ENCODE data around the gene MYO1D. TPM values are rescaled to one million over a fixed set of nuclear protein-coding genes. Genes with fewer than 3 reads are reported as not detected.

Gene MYO1D
- total and polyA plus RNA-seq, 4 donors: 22.0 to 75.8 (median 61.4) TPM

DNA sequence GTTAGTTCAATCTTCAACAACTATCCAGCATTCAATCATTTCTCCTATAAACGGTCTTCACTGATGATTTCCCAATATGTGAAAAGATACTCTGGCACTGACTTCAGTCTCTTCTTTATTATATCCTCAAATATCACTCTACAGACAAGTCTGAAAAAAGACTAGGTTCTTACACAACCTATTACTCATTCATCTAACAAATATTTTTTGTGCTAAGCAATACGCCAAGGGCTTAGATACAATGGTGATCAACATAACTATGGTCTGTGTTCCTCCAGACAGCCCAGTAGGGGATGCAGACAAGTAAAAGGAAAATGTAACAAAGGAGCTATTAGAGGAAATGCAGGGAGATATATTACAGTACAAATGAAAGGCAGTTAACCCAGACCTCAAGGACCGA is 63.9 kb downstream of the MYO1D start:
- Histone ChIP-seq H3K4me1 (ENCODE audit: control insufficient read depth in 5 of 5, insufficient read depth in 5 of 5, low read length in 5 of 5) (peaks cover 0 to 6% (median 0%) of the 10 kb centered on the region in 5 donors), H3K4me3 (no peak overlapping the region), H3K27me3 (ENCODE audit: control insufficient read depth in 3 of 3, insufficient read depth in 3 of 3, low read length in 2 of 3) (no peaks in the 10 kb centered on the region), H3K27ac (ENCODE audit: low read depth in 1 of 2, low read length in 1 of 2) (no peak overlapping the region), H3K36me3 (ENCODE audit: control insufficient read depth in 4 of 4, insufficient read depth in 4 of 4, low read length in 4 of 4) (no peaks in the 10 kb centered on the region), H3K9ac (ENCODE audit: insufficient read depth in 1 of 2, low read length in 2 of 2) (no peak overlapping the region), H3K9me3 (ENCODE audit: control insufficient read depth in 4 of 4, insufficient read depth in 3 of 4, low read length in 3 of 4) (no peaks in the 10 kb centered on the region)
- DNase-seq (no peak), ATAC-seq (ENCODE audit: insufficient read depth, low FRiP score) (no peak)
- TF ChIP-seq, protein P1, sequence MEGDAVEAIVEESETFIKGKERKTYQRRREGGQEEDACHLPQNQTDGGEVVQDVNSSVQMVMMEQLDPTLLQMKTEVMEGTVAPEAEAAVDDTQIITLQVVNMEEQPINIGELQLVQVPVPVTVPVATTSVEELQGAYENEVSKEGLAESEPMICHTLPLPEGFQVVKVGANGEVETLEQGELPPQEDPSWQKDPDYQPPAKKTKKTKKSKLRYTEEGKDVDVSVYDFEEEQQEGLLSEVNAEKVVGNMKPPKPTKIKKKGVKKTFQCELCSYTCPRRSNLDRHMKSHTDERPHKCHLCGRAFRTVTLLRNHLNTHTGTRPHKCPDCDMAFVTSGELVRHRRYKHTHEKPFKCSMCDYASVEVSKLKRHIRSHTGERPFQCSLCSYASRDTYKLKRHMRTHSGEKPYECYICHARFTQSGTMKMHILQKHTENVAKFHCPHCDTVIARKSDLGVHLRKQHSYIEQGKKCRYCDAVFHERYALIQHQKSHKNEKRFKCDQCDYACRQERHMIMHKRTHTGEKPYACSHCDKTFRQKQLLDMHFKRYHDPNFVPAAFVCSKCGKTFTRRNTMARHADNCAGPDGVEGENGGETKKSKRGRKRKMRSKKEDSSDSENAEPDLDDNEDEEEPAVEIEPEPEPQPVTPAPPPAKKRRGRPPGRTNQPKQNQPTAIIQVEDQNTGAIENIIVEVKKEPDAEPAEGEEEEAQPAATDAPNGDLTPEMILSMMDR (IDR thresholded peaks at IDR 0.05; ENCODE audit: control extremely low read depth, extremely low read depth): no peak
- 88 to 90% methylated on average over 3 of the region's 3 CpGs for WGBS, 2 donors

DNA sequence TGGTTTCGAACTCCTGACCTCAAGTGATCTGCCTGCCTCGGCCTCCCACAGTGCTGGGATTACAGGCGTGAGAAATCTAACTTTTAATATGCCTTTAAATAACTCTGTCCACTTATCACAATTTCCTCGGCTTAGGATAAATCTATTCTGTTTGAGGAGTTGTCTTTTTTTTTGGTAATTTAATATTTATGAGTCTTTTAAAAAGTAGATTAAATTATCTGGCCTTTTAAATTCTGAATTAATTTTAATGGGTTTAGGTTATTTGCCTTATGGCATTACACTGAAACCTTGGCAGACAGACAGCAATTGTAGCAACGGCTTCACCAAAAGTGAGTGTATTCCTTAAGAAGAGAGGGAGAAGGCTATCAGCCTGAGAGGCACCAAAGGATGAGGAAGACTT is 66.2 kb downstream of the MYO1D start:
- Histone ChIP-seq H3K4me1 (ENCODE audit: control insufficient read depth in 5 of 5, insufficient read depth in 5 of 5, low read length in 5 of 5) (peaks cover 0 to 6% (median 0%) of the 10 kb centered on the region in 5 donors), H3K27me3 (ENCODE audit: control insufficient read depth in 3 of 3, insufficient read depth in 3 of 3, low read length in 2 of 3) (no peaks in the 10 kb centered on the region), H3K4me3 (no peak overlapping the region), H3K27ac (ENCODE audit: low read depth in 1 of 2, low read length in 1 of 2) (no peak overlapping the region), H3K9me3 (ENCODE audit: control insufficient read depth in 4 of 4, insufficient read depth in 3 of 4, low read length in 3 of 4) (no peaks in the 10 kb centered on the region), H3K9ac (ENCODE audit: insufficient read depth in 1 of 2, low read length in 2 of 2) (no peak overlapping the region), H3K36me3 (ENCODE audit: control insufficient read depth in 4 of 4, insufficient read depth in 4 of 4, low read length in 4 of 4) (no peaks in the 10 kb centered on the region)
- DNase-seq (no peak), ATAC-seq (ENCODE audit: insufficient read depth, low FRiP score) (no peak)
- TF ChIP-seq, protein P1 (IDR thresholded peaks at IDR 0.05; ENCODE audit: control extremely low read depth, extremely low read depth): no peak
- 96% methylated on average over 5 of the region's 5 CpGs for WGBS, 2 donors

DNA sequence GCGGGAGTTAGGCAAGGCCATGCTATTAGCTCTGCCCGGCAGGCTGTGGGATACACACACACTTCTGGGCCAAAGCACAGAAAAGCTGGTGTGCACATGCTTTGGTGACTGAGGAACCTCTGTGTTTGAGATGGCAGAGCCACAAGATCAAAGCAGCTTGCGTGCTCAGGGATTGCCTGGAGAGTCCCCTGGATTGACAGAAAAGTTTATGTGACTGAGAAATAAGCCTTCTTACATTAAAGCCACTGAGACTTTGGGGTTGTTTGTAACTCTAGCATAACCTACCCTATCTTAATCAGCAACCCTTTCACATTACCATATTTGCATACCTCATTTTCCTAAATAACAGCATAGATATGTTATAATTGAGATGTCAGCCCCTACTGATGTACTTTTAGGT is 69.3 kb downstream of the MYO1D start:
- no peak for DNase-seq
- Histone ChIP-seq H3K4me3 (no peak overlapping the region), H3K27me3 (ENCODE audit: control insufficient read depth in 3 of 3, insufficient read depth in 3 of 3, low read length in 2 of 3) (no peaks in the 10 kb centered on the region), H3K4me1 (ENCODE audit: control insufficient read depth in 5 of 5, insufficient read depth in 5 of 5, low read length in 5 of 5) (peaks cover 0 to 20% (median 2%) of the 10 kb centered on the region in 5 donors), H3K36me3 (ENCODE audit: control insufficient read depth in 4 of 4, insufficient read depth in 4 of 4, low read length in 4 of 4) (no peaks in the 10 kb centered on the region), H3K9ac (ENCODE audit: insufficient read depth in 1 of 2, low read length in 2 of 2) (no peak overlapping the region), H3K9me3 (ENCODE audit: control insufficient read depth in 4 of 4, insufficient read depth in 3 of 4, low read length in 3 of 4) (no peaks in the 10 kb centered on the region), H3K27ac (ENCODE audit: low read depth in 1 of 2, low read length in 1 of 2) (no peak overlapping the region)
- TF ChIP-seq, protein P1 (IDR thresholded peaks at IDR 0.05; ENCODE audit: control extremely low read depth, extremely low read depth): no peak
- WGBS, 2 donors: 82 to 84% methylated on average over 3 of the region's 3 CpGs
- ATAC-seq (ENCODE audit: insufficient read depth, low FRiP score): no peak

DNA sequence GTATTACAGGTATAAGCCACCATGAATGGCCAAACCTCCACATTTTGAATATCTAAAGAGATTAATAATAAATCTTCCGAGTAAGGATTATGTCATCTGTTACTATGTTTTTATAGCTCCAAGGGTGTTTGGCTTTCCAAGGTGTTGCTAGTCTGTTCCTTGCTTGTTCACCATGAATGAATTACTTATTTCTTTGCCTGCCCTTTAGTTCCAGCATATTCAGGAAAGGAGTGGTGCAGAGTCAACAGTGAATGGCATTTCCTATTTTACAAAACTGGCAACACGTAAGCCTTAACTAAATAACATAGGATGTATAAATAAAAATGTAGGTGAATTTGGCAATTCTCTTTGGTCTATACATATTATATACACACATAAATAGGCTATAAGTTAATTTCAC is 70.3 kb downstream of the MYO1D start:
- TF ChIP-seq, protein P1 (IDR thresholded peaks at IDR 0.05; ENCODE audit: control extremely low read depth, extremely low read depth): no peak
- no peaks in the 10 kb centered on the region for H3K9me3 ChIP-seq (ENCODE audit: control insufficient read depth in 4 of 4, insufficient read depth in 3 of 4, low read length in 3 of 4)
- H3K4me1 ChIP-seq (ENCODE audit: control insufficient read depth in 5 of 5, insufficient read depth in 5 of 5, low read length in 5 of 5): peaks cover 0 to 22% (median 2%) of the 10 kb centered on the region in 5 donors
- no peak overlapping the region for H3K27ac ChIP-seq (ENCODE audit: low read depth in 1 of 2, low read length in 1 of 2)
- H3K9ac ChIP-seq (ENCODE audit: insufficient read depth in 1 of 2, low read length in 2 of 2): no peak overlapping the region
- DNase-seq (no peak), ATAC-seq (ENCODE audit: insufficient read depth, low FRiP score) (no peak)
- 64 to 77% methylated on average over 2 of the region's 2 CpGs for WGBS, 2 donors
- H3K4me3 ChIP-seq: no peak overlapping the region
- no peaks in the 10 kb centered on the region for H3K36me3 ChIP-seq (ENCODE audit: control insufficient read depth in 4 of 4, insufficient read depth in 4 of 4, low read length in 4 of 4)
- H3K27me3 ChIP-seq (ENCODE audit: control insufficient read depth in 3 of 3, insufficient read depth in 3 of 3, low read length in 2 of 3): no peaks in the 10 kb centered on the region
